GM12865 (cell line): ENCODE measurements around the gene TAGAP.
"Not testable (repeated sequence)": the region's sequence is repeated elsewhere in the genome, so short reads cannot be mapped to it uniquely, and the experiment has no call there.

Source experiments
- DNase-seq: peaks from one replicate; pipeline ENCODE4 v3.0.0; 2010; ENCODE audit warnings: low read depth
- H3K4me3 ChIP-seq: 2 replicates; pipeline ENCODE4 v1.5.1; 2011; ENCODE audit warnings: mild to moderate bottlenecking, low read depth, low read length, control low read depth
- TF ChIP-seq, protein P1 (sequence below): IDR thresholded peaks from 2 replicates; pipeline ENCODE4 v1.5.1; 2011; ENCODE audit warnings: low read length, control low read depth, low read depth, inconsistent platforms; ENCODE audit not compliant: insufficient read depth; ENCODE audit errors: missing control alignments

Gene TAGAP

DNA sequence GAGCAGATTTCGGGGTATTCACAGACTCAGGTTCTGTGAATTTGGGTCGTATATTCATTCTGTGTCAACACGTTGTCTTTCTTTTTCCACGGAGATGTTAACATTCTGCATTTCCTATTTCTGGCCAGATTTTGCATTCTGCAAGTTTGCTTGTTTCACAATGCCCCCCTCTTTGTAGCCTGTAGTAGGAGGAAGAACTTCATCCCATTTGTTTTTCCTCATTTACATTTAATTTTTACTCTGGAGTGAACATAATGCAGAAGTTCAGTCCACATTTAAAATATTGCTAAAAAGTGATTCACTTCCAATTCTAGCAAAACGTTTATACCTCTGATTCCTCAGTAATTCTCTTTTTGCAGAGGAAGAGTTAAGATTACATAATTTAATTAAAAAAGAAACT is 12.9 kb downstream of the TAGAP start:
- H3K4me3 ChIP-seq: no peak overlapping the region
- no peak for DNase-seq
- TF ChIP-seq, protein P1, sequence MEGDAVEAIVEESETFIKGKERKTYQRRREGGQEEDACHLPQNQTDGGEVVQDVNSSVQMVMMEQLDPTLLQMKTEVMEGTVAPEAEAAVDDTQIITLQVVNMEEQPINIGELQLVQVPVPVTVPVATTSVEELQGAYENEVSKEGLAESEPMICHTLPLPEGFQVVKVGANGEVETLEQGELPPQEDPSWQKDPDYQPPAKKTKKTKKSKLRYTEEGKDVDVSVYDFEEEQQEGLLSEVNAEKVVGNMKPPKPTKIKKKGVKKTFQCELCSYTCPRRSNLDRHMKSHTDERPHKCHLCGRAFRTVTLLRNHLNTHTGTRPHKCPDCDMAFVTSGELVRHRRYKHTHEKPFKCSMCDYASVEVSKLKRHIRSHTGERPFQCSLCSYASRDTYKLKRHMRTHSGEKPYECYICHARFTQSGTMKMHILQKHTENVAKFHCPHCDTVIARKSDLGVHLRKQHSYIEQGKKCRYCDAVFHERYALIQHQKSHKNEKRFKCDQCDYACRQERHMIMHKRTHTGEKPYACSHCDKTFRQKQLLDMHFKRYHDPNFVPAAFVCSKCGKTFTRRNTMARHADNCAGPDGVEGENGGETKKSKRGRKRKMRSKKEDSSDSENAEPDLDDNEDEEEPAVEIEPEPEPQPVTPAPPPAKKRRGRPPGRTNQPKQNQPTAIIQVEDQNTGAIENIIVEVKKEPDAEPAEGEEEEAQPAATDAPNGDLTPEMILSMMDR: no peak

DNA sequence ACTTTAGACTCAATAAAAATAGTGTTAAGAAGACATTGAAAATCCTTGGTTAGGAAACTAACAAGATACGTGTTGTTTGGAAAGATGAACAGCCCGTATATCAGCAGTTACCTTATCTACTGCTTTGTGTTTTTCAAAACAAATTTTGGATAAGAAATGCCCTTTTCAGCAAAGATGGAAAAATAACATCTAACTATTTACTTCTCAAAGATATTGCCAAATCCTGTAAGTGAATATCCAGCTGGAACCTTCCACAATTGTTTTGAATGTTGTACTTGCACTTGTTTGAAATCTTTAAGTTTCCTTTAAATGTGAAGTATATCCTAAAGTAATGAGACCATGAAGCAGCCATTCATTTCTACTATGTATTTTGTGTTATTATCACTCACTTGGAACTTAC is 14.6 kb downstream of the TAGAP start:
- no peak for DNase-seq
- TF ChIP-seq, protein P1: no peak
- H3K4me3 ChIP-seq: no peak overlapping the region

DNA sequence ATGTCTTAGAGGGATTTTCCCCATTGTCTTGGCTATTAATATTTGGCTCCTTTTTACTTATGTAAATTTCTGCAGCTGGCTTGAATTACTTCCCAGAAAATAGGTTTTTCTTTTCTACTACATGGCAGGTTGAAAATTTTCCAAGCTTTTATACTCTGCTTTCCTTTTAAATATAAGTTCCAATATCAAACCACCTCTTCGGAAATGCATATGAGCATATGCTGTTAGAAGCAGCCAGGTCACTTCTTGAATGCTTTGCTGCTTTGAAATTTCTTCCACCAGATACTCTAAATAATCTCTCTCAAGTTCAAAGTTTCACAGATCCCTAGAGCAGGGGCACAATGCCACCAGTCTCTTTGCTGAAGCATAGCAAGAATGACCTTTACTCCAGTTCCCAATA is 19.6 kb downstream of the TAGAP start:
- DNase-seq, H3K4me3 ChIP-seq: not testable (repeated sequence)

DNA sequence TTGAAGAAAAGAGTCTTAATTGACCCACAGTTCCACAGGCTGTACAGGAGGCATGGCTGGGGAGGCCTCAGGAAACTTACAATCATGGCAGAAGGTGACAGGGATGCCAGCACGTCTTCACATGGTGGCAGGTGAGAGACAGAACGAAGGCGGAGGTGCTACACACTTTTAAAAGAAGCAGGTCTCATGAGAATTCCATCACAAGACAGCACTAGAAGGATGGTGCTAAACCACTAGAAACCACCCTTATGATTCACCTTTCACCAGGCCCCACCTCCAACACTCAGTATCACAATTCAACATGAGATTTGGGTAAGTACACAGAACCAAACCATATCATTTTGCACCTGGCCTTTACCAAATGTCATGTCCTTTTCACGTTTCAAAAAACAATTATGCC is 20.9 kb downstream of the TAGAP start:
- no peak for DNase-seq
- TF ChIP-seq, protein P1: no peak
- H3K4me3 ChIP-seq: no peak overlapping the region

DNA sequence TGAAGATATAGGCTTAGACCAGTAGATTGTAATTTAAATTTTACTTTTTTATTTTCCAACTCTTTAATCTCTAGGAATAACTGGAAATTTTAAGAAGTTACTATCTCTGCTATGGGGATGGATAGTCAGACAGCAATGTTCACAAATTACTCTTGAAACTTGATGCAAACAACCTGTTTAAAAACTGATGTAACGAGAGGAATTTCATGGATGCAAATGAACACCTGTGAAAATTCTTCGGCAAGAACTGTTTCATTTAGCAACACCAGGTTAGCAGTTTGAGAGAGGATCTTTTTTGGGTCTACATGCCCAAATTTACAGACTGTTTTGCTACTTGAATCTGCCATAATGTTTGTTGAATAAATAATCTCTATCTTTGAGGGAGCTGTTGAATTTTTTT is 24.8 kb downstream of the TAGAP start:
- no peak for DNase-seq
- TF ChIP-seq, protein P1: no peak
- no peak overlapping the region for H3K4me3 ChIP-seq

DNA sequence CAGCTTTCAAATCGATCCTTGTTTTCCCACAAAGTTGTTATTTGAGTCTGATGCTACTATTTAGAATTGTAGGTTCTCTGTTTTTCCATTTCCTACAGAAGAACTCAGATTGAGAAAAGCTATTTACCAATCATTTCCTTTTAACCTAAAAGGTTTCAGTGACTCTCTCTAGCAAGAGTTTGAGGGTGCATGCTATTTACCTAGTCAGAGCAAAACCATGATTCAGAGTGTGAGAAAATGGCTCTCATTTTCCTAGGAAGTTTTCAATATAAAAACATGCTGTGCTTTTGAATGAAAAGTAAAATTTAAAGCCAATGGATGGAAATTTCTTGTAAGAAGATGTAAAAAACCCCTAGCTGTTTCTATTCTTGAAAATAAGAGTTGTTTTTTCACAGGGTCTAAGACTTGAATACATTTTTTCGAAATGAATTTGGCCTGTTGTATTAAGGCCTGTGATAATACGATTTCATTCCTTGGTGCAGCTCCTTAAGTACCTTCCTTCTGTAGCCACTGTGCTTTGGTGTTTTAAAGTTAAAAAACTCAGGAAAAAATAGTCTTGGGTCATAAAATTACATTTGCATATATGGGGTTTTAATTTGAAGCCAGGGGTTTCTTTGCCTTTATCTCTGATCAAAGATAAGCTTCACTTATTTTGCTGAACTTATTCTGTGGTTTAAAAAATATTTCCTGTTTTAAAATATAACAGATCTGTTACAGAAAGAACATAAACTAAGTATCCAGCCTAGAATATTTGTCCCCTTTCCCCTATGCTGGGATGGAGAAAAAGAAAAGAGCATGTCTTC is 26.8 kb downstream of the TAGAP start:
- TF ChIP-seq, protein P1: no peak
- DNase-seq: no peak
- no peak overlapping the region for H3K4me3 ChIP-seq

DNA sequence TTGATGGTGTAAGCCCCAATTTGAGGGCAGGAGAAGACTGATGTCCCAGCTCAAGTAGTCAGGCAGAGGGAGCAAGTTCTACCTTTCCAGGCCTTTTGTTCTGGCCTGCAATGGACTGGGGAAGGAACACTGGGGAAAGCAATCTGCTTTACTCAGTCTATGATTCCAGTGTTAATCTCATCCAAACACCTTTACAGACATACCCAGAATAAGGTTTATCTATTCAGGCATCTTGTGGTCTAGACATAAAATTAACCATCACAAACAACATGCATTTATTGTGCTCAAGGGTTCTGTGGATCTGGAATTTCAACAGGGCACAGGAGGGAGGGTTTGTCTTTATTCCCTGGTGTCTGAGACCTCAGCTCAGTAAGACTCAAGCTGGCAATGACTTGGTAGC is 30.4 kb downstream of the TAGAP start:
- no peak overlapping the region for H3K4me3 ChIP-seq

More for the DNA sequence above, 30.4 kb downstream of the TAGAP start:
- TF ChIP-seq, protein P1: no peak
- DNase-seq: no peak
